GM23338 (cell line): Measurements from ENCODE around the gene BRCC3. TPM values are rescaled to one million over a fixed set of nuclear protein-coding genes. Genes with fewer than 3 reads are reported as not detected.

Source experiments
- ATAC-seq: fragments of 200-7000 bp; cut with Tn5 transposase; 3 replicates; pipeline ENCODE4 v1.9.1; 2020
- DNase-seq: peaks from one replicate; pipeline ENCODE4 v3.0.0-alpha.2; 2015; ENCODE audit warnings: low spot score
- H2AFZ ChIP-seq: fragments of 200-600 bp; sonication (generic); 2 replicates; pipeline ENCODE4 v1.8.0; 2016; ENCODE audit warnings: antibody characterized with exemption, mild to moderate bottlenecking, moderate library complexity
- H3F3A ChIP-seq: fragments of 200-600 bp; sonication (generic); replicated peaks from 2 replicates; pipeline ENCODE4 v1.8.0; 2017; ENCODE audit warnings: antibody characterized with exemption, mixed run types, low read depth
- H3K27ac ChIP-seq: fragments of 200-600 bp; sonication (generic); 2 replicates; pipeline ENCODE4 v1.6.1; 2016; ENCODE audit warnings: low read depth
- H3K27me3 ChIP-seq: fragments of 200-600 bp; sonication (generic); 2 replicates; pipeline ENCODE4 v1.8.0; 2016; ENCODE audit warnings: mild to moderate bottlenecking, mixed run types, moderate library complexity; ENCODE audit not compliant: insufficient read depth
- H3K36me3 ChIP-seq: fragments of 200-600 bp; sonication (generic); 2 replicates; pipeline ENCODE4 v1.8.0; 2016; ENCODE audit warnings: mild to moderate bottlenecking; ENCODE audit not compliant: insufficient read depth
- H3K4me1 ChIP-seq: fragments of 200-600 bp; sonication (generic); 2 replicates; pipeline ENCODE4 v1.8.0; 2016; ENCODE audit warnings: mild to moderate bottlenecking, moderate library complexity; ENCODE audit not compliant: insufficient read depth
- H3K4me2 ChIP-seq: fragments of 200-600 bp; sonication (generic); 2 replicates; pipeline ENCODE4 v1.7.1; 2017; ENCODE audit warnings: mixed run types
- H3K4me3 ChIP-seq: fragments of 200-600 bp; sonication (generic); 2 replicates; pipeline ENCODE4 v1.6.1; 2016; ENCODE audit warnings: mixed run types
- H3K79me2 ChIP-seq: fragments of 200-600 bp; sonication (generic); replicated peaks from 2 replicates; pipeline ENCODE4 v1.8.0; 2017; ENCODE audit warnings: mild to moderate bottlenecking; ENCODE audit not compliant: insufficient read depth
- H3K9me2 ChIP-seq: fragments of 200-600 bp; sonication (generic); 2 replicates; pipeline ENCODE4 v1.8.0; 2017; ENCODE audit not compliant: insufficient read depth
- H4K20me1 ChIP-seq: fragments of 200-600 bp; sonication (generic); replicated peaks from 2 replicates; pipeline ENCODE4 v1.8.0; 2017; ENCODE audit warnings: mild to moderate bottlenecking; ENCODE audit not compliant: insufficient read depth
- H3K27ac Mint-ChIP-seq: 2 replicates; pipeline ENCODE4 v1.8.0; 2020; ENCODE audit warnings: inconsistent platforms, mild to moderate bottlenecking, moderate library complexity, mixed read lengths
- H3K27me3 Mint-ChIP-seq: 3 replicates; pipeline ENCODE4 v1.8.0; 2022; ENCODE audit warnings: low read depth, mild to moderate bottlenecking, moderate library complexity, mixed read lengths, inconsistent platforms; ENCODE audit not compliant: insufficient read depth, poor library complexity
- H3K36me3 Mint-ChIP-seq: 3 replicates; pipeline ENCODE4 v1.8.0; 2021; ENCODE audit warnings: low read depth, mild to moderate bottlenecking, inconsistent platforms, moderate library complexity, mixed read lengths
- H3K4me1 Mint-ChIP-seq: 3 replicates; pipeline ENCODE4 v1.8.0; 2020; ENCODE audit warnings: mild to moderate bottlenecking, inconsistent platforms, mixed read lengths
- H3K4me3 Mint-ChIP-seq: 3 replicates; pipeline ENCODE4 v1.8.0; 2021; ENCODE audit warnings: moderate library complexity, mild to moderate bottlenecking, inconsistent platforms, mixed read lengths
- H3K9me3 Mint-ChIP-seq: 3 replicates; pipeline ENCODE4 v1.8.0; 2020; ENCODE audit warnings: moderate library complexity, mild to moderate bottlenecking, inconsistent platforms, mixed read lengths
- CREB1 ChIP-seq: fragments of 250-450 bp; sonication (Bioruptor Pico); IDR thresholded peaks from 2 replicates; pipeline ENCODE4 v1.5.0; 2020; ENCODE audit warnings: low read depth, mild to moderate bottlenecking, moderate library complexity
- EZH2 ChIP-seq: fragments of 200-600 bp; sonication (generic); IDR thresholded peaks from one replicate; pipeline ENCODE4 v1.8.0; 2017; ENCODE audit warnings: antibody characterized with exemption, mild to moderate bottlenecking, low read depth; ENCODE audit not compliant: unreplicated experiment
- EZH2phosphoT487 ChIP-seq: fragments of 200-600 bp; sonication (generic); IDR thresholded peaks from one replicate; pipeline ENCODE4 v1.8.1; 2018; ENCODE audit warnings: antibody characterized with exemption; ENCODE audit not compliant: unreplicated experiment
- JUNB ChIP-seq: IDR thresholded peaks from one replicate; pipeline ENCODE4 v1.6.1; 2016; ENCODE audit warnings: antibody characterized with exemption; ENCODE audit not compliant: unreplicated experiment
- NANOG ChIP-seq: IDR thresholded peaks from 2 replicates; pipeline ENCODE4 v1.6.1; 2016; ENCODE audit warnings: antibody characterized with exemption, borderline replicate concordance
- POLR2AphosphoS5 ChIP-seq: IDR thresholded peaks from 2 replicates; pipeline ENCODE4 v1.6.1; 2016; ENCODE audit warnings: antibody characterized with exemption, low read depth
- REST ChIP-seq: IDR thresholded peaks from one replicate; pipeline ENCODE4 v1.6.1; 2018; ENCODE audit warnings: antibody characterized with exemption; ENCODE audit not compliant: unreplicated experiment
- STAT1 ChIP-seq: IDR thresholded peaks from one replicate; pipeline ENCODE4 v1.6.1; 2016; ENCODE audit warnings: antibody characterized with exemption; ENCODE audit not compliant: unreplicated experiment
- ZNF114 ChIP-seq: fragments of 250-450 bp; sonication (Bioruptor Pico); IDR thresholded peaks from 2 replicates; pipeline ENCODE4 v1.5.0; 2020; ENCODE audit warnings: mild to moderate bottlenecking, moderate library complexity
- ZNF331 ChIP-seq: fragments of 250-450 bp; sonication (Bioruptor Pico); IDR thresholded peaks from 2 replicates; pipeline ENCODE4 v1.5.0; 2020; ENCODE audit warnings: low read depth, mild to moderate bottlenecking, moderate library complexity
- polyA plus RNA-seq: library from polyadenylated mRNA; unstranded; fragments of >200 nt; fragmentation: Nextera tagmentation; extraction: Ambion mirVana; gene quantifications from 2 replicates; pipeline ENCODE4 v1.2.1, GENCODE V29; 2016
- total RNA-seq: library from RNA; depleted of rRNA; stranded (reverse); fragments of >200 nt; shearing (Covaris generic); gene quantifications from 2 replicates; pipeline ENCODE4 v1.2.3, GENCODE V29; 2014
- TF ChIP-seq, protein P1 (sequence below): fragments of 250-450 bp; sonication (Bioruptor Pico); IDR thresholded peaks from 2 replicates; pipeline ENCODE4 v1.5.0; 2020; ENCODE audit warnings: mild to moderate bottlenecking, moderate library complexity
- TF ChIP-seq, protein P2 (sequence below), 2 experiments: fragments of 200-600 bp in 1 of 2; sonication (generic) in 1 of 2; conservative IDR thresholded peaks; 2 replicates each; pipeline versions ENCODE4 v1.5.1 to v1.6.1; 2016 to 2017; ENCODE audit warnings: antibody characterized with exemption in 2 of 2, low read depth in 2 of 2, mild to moderate bottlenecking in 2 of 2, moderate library complexity in 1 of 2

Gene BRCC3
- total and polyA plus RNA-seq, 2 experiments from 2014 or later = 18.4 to 26.7 TPM

DNA sequence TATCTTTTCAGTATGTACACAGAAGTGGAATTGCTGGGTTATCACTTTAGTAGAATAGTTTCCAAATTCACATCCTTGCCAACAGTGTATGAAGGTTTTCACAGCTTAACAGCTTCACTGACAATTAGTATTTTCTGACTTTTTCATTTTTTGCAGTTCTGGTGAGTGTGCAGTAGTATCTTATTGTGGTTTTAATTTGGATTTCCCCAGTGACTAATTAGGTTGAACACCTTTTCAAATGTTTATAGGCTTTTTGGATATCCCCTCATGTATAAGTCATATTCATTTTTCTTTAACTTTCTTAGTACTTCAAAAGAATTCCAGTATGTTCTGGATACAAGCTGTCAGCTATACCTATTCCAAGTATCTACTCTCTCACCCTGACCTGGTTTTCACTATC, 37.1 kb downstream of the BRCC3 start (continued):
- TF ChIP-seq, protein P1, sequence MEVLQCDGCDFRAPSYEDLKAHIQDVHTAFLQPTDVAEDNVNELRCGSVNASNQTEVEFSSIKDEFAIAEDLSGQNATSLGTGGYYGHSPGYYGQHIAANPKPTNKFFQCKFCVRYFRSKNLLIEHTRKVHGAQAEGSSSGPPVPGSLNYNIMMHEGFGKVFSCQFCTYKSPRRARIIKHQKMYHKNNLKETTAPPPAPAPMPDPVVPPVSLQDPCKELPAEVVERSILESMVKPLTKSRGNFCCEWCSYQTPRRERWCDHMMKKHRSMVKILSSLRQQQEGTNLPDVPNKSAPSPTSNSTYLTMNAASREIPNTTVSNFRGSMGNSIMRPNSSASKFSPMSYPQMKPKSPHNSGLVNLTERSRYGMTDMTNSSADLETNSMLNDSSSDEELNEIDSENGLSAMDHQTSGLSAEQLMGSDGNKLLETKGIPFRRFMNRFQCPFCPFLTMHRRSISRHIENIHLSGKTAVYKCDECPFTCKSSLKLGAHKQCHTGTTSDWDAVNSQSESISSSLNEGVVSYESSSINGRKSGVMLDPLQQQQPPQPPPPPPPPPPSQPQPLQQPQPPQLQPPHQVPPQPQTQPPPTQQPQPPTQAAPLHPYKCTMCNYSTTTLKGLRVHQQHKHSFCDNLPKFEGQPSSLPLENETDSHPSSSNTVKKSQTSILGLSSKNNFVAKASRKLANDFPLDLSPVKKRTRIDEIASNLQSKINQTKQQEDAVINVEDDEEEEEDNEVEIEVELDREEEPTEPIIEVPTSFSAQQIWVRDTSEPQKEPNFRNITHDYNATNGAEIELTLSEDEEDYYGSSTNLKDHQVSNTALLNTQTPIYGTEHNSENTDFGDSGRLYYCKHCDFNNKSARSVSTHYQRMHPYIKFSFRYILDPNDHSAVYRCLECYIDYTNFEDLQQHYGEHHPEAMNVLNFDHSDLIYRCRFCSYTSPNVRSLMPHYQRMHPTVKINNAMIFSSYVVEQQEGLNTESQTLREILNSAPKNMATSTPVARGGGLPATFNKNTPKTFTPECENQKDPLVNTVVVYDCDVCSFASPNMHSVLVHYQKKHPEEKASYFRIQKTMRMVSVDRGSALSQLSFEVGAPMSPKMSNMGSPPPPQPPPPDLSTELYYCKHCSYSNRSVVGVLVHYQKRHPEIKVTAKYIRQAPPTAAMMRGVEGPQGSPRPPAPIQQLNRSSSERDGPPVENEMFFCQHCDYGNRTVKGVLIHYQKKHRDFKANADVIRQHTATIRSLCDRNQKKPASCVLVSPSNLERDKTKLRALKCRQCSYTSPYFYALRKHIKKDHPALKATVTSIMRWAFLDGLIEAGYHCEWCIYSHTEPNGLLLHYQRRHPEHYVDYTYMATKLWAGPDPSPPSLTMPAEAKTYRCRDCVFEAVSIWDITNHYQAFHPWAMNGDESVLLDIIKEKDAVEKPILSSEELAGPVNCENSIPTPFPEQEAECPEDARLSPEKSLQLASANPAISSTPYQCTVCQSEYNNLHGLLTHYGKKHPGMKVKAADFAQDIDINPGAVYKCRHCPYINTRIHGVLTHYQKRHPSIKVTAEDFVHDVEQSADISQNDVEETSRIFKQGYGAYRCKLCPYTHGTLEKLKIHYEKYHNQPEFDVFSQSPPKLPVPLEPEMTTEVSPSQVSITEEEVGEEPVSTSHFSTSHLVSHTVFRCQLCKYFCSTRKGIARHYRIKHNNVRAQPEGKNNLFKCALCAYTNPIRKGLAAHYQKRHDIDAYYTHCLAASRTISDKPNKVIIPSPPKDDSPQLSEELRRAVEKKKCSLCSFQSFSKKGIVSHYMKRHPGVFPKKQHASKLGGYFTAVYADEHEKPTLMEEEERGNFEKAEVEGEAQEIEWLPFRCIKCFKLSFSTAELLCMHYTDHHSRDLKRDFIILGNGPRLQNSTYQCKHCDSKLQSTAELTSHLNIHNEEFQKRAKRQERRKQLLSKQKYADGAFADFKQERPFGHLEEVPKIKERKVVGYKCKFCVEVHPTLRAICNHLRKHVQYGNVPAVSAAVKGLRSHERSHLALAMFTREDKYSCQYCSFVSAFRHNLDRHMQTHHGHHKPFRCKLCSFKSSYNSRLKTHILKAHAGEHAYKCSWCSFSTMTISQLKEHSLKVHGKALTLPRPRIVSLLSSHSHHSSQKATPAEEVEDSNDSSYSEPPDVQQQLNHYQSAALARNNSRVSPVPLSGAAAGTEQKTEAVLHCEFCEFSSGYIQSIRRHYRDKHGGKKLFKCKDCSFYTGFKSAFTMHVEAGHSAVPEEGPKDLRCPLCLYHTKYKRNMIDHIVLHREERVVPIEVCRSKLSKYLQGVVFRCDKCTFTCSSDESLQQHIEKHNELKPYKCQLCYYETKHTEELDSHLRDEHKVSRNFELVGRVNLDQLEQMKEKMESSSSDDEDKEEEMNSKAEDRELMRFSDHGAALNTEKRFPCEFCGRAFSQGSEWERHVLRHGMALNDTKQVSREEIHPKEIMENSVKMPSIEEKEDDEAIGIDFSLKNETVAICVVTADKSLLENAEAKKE (CRISPR knock-in tag) = no peak
- no peak for TF ChIP-seq ZNF114 (CRISPR knock-in tag)
- TF ChIP-seq CREB1 = no peak
- no peak for TF ChIP-seq STAT1
- TF ChIP-seq EZH2phosphoT487 = no peak
- TF ChIP-seq EZH2 = no peak
- TF ChIP-seq POLR2AphosphoS5 = no peak
- TF ChIP-seq, protein P2, sequence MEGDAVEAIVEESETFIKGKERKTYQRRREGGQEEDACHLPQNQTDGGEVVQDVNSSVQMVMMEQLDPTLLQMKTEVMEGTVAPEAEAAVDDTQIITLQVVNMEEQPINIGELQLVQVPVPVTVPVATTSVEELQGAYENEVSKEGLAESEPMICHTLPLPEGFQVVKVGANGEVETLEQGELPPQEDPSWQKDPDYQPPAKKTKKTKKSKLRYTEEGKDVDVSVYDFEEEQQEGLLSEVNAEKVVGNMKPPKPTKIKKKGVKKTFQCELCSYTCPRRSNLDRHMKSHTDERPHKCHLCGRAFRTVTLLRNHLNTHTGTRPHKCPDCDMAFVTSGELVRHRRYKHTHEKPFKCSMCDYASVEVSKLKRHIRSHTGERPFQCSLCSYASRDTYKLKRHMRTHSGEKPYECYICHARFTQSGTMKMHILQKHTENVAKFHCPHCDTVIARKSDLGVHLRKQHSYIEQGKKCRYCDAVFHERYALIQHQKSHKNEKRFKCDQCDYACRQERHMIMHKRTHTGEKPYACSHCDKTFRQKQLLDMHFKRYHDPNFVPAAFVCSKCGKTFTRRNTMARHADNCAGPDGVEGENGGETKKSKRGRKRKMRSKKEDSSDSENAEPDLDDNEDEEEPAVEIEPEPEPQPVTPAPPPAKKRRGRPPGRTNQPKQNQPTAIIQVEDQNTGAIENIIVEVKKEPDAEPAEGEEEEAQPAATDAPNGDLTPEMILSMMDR (conservative IDR thresholded peaks at IDR 0.05; ENCODE audit: low read depth in 2 of 2) = no peak
- no peak for TF ChIP-seq NANOG

DNA sequence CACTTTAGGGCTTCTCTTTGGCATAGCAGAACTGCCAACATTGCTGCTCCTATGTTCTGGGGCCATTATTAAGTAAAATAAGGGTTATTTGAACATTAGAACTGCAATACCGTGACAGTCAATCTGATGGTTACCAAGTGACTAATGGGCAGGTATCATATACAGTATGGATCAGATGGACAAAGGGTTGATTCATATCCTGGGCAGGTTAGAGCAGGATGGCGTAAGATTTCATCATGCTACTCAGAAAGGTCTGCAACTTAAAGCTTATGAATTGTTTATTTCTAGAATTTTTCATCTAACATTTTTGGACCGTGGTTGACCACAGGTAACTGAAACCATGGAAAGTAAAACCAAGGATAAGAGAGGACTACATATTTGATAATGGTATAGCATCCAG, 40.9 kb downstream of the BRCC3 start:
- Mint-ChIP-seq H3K36me3 (peaks cover 20% of the 10 kb centered on the region; the same call in 2 of the 3 replicates), H3K9me3 (no peaks in the 10 kb centered on the region), H3K4me3 (no peak overlapping the region), H3K27ac (no peak overlapping the region), H3K4me1 (no peaks in the 10 kb centered on the region), H3K27me3 (no peaks in the 10 kb centered on the region)
- H3K4me2 ChIP-seq = no peak overlapping the region
- H3K79me2 ChIP-seq = no peaks in the 10 kb centered on the region
- H3K4me1 ChIP-seq = no peaks in the 10 kb centered on the region
- no peaks in the 10 kb centered on the region for H3F3A ChIP-seq
- no peak overlapping the region for H2AFZ ChIP-seq
- H3K9me2 ChIP-seq = no peaks in the 10 kb centered on the region
- no peaks in the 10 kb centered on the region for H4K20me1 ChIP-seq
- H3K36me3 ChIP-seq = no peaks in the 10 kb centered on the region
- no peak overlapping the region for H3K4me3 ChIP-seq
- DNase-seq (no peak), ATAC-seq (no peak)
- H3K27ac ChIP-seq = no peak overlapping the region
- H3K27me3 ChIP-seq = no peaks in the 10 kb centered on the region
- TF ChIP-seq ZNF331 (CRISPR knock-in tag) (no peak), JUNB (no peak), REST (no peak), ZNF114 (CRISPR knock-in tag) (no peak)
